Smooth muscle cell of the brain vasculature (primary cell): Measurements from ENCODE around the gene PSIP1.
A peak's percentile ranks its signal among the peaks of the same experiment; 100 is the strongest.
"Not testable (repeated sequence)": the region's sequence is repeated elsewhere in the genome, so short reads cannot be mapped to it uniquely, and the experiment has no call there.

Experiments
- DNase-seq: peaks from one replicate; pipeline ENCODE4 v3.0.0-alpha.2; 2012; ENCODE audit warnings: low read depth, low spot score

The PSIP1 gene

DNA sequence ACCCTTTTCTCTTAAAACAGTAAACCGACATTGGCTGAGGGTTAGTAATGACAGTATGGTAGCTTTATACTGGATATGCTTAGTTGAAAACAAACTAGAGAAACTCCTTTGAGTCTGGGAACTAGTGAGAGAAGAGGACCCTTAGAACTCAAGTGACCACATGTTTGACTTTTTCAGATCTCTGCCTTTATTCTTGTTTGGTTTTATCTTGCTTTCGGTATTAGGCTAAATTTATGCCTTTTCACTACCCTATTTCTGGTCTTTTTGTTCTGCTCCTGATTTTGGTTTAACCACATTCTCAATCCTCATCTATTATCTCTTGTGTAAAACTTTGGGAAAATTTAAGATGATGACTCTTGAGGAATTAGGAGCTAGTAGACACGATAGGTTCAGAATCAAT, 77.1 kb downstream of the PSIP1 start:
- no peak for DNase-seq

DNA sequence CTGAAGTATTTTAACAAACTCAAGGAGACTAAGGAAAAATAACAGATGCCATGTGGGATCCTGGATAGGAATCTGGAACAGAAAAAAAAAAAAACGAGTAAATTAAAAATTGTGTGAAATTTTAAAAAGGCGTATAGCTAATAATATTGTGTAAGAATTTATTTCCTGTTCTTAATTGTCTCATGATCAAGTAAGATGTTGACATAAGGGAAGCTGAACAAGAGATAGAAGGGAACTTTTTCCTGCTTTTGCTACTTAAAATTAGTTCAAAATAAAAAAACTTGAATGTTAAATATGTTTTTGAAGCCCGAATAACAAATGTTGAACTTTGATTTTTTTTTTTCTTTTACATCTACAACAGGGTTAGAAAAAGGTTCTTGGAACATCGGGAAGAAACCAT, 77.6 kb downstream of the PSIP1 start:
- DNase-seq = no peak

DNA sequence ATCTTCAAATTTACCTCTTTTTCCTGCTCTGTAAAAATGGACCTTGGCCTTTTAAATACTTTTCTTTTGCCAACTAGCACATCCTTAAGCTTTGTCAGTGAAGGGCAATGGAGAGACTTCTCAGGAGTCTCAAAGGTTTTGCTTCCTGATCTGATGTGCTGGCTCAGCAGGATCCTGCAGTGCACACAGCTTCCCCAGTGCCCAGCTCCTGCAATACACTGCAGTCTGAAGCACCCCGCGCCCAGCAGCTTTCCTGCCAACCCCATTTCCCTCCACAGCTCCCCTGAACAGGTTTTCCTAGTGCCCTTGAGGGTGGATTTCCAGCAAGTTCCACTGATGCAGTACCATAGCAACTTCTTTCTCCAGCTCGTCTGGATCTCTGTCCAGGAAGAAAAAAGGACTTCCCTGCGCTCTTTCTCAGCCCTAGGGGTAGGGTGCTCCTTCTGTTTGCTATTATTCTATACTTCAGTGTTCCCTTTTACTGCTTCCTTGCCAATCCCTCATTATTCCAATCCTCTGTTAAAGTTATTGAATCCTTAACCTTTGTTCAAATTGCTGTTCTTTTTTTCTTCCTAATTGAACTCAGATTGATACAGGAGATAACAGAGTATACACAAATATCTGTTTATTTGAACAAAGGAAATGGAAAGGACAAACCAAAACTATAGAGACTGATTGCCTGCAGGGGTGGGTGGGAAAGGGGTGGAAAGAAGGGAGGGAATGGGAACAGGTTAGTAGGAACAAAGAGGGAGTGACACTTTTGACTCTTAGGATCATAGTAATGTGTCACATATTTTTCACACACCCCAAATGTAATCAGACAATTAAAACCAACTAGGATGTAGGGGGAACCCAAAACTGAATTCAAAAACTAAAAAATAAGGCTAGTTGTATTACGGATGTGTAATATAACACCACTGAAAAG, 79.6 kb downstream of the PSIP1 start:
- DNase-seq = no peak

DNA sequence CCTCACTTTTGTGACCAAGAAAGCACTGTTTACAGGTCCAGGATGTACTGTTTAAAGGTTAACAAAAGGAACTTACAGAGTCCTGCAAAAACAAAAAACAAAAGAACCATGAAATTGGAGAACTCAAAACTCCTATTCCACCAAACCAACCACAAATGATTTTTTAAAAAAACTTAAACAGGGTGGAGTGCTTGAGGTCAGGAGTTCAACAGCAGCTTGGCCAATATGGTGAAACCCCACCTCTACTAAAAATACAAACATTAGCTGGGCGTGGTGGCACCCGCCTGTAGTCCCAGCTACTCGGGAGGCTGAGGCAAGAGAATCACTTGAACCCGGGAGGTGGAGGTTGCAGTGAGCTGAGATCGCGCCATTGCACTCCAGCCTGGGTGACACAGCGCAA, 83.1 kb downstream of the PSIP1 start:
- DNase-seq = not testable (repeated sequence)

GRCh38 chr9:15426019-15426418, 84.8 kb downstream of the PSIP1 start:
- no peak for DNase-seq

DNA sequence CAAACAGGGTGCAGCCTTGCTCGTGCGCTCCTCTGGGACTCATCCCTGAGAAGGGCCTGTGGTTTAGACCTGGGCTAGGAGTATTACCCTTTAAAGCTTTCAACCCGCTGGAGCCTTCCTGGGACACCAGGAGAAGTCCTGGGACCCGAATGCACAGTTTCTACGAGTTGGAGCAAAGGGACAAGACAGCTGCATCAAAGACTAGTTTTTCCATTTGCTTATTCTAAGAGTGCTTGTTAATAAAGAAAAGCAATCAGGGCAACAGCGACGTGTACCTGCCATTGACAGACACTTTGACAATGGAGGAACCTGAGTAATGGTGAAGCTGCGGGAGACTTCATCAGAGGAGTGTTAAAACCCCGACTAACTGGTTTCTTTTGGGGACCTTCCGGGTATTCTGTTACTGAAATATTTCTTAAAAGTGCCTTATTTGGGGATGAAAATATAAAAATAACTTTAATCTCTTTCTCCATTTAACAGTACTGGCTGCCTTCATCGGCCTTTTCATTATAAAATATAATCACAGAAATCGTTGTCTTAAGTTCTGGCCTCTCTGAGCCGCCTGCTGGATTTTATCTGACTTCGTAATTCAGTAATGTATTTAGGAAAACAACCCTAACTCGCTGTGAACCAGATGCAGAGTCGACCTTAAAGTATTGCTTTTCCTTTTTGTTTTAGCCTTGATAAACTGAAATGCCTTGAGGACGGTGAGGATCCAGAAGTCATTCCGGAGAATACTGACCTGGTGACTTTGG, 87.4 kb downstream of the PSIP1 start:
- DNase-seq = peak; percentile 31

- DNase-seq = peak; percentile 82
These were observed 88.2 kb downstream of the PSIP1 start, which contains the start of gene SNAPC3 for GRCh38 chr9:15422372-15423230. SNAPC3 (plus strand) TSS chr9:15422876; CDS start chr9:15422880, 4 bp downstream.

DNA sequence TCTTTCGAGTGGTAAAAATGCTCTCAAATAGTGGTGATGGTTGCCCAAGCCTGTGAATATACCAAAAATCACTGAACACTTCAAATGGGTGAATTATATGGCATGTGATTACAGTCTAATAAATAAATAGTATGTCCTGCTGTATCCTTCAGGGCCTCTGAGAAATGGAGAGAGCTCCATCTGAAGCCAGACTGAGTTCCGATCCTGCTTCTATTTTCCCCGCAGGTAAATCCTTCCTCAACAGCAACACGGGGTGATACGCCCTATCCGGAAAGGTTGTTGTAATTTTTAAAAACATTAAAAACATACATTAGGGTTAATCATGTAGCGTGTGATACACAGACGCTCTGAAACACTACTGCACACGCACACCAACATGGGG, 88.8 kb downstream of the PSIP1 start:
- no peak for DNase-seq

- DNase-seq = no peak
These were observed 89.2 kb downstream of the PSIP1 start for GRCh38 chr9:15421532-15421931.

DNA sequence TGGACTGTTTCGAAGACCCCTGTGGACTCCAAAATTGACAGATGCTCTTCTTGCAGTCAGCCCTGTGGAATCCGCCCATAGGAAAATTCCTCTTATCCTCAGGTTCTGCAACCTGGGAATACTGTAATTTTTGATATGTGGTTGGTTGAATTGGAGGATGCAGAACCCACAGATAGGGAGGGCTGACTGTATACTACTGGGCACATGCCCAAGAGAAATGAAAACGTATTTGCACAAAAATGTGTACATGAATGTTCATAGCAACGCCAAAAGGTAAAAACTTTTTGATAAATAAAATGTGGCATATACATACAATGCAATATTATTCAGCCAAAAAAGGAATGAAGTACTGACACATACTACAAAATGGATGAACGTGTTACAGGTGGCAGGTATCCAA, 90.0 kb downstream of the PSIP1 start:
- no peak for DNase-seq

DNA sequence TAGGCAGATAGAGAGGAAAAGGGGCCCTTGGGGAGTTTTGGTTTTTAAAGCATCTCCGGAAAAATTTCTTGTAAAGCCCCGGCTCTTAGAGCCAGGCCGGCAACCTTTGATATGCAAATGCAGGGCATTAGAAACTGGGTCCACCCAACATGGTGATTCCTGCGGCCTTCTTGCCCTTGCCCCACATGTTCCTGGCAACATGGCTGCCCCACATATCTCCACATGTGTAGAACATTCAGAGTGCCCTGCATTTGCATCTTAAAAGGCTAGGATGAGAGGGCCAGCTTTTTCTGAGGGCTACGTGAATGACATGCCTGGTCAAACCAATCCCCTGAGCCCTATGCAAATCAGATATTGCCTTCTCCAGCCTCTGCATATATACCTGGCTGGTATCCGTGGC, 93.1 kb downstream of the PSIP1 start:
- no peak for DNase-seq

DNA sequence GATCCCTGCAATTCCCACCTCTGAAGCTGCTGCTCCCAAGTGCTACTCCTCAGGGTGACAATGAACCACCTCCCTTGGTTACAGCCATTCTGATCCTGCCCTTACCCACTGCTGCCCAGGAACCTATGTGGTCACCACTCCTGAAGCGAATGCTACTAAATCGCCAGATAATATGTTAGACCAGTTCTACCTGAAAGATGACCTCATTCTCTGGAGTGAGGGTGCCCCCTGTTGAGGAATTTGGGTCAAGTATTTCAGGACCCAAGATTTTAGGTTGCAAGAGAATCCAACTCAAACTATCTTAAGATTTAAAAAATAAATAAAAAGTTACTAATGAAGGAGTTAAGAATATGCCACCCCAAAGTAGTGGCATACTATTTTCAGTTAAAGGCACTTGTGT, 93.9 kb downstream of the PSIP1 start:
- DNase-seq = peak; percentile 33
